ENCODE data around the gene CMIP. TPM values are rescaled to one million over a fixed set of nuclear protein-coding genes. Genes with fewer than 3 reads are reported as not detected.
A peak's percentile ranks its signal among the peaks of the same experiment; 100 is the strongest.

The CMIP gene
- polyA plus RNA-seq, 3 donors: 0.85 to 61.9 (median 0.93) TPM

GRCh38 chr16:81516478-81517149 is 72.0 kb downstream of the CMIP start:
- Mint-ChIP-seq H3K27ac (peak overlapping the region in 4 of 7 donors; percentile 50 to 65 (median 58)), H3K27me3 (ENCODE audit: low read depth in 3 of 3) (peaks cover 0 to 3% (median 2%) of the 10 kb centered on the region in 3 donors), H3K4me3 (no peak overlapping the region), H3K9me3 (peaks cover 0 to 2% (median 0%) of the 10 kb centered on the region in 7 donors), H3K36me3 (peaks cover 24 to 42% of the 10 kb centered on the region in 2 donors), H3K4me1 (peaks cover 68% of the 10 kb centered on the region)
- peaks cover 98% of the 10 kb centered on the region for H3K79me2 ChIP-seq (ENCODE audit: insufficient read depth, low read length)
- H4K20me1 ChIP-seq (ENCODE audit: insufficient read depth, low read length): peaks cover 99% of the 10 kb centered on the region
- H3K9me3 ChIP-seq (replicated peaks in 1 of 2; ENCODE audit: control insufficient read depth in 1 of 2, insufficient read depth in 1 of 2, low read length in 2 of 2): no peaks in the 10 kb centered on the region
- peak overlapping the region in 1 of 2 donors; percentile 53 for H3K27ac ChIP-seq (ENCODE audit: low read depth in 1 of 2, low read length in 2 of 2)
- H3K4me2 ChIP-seq (replicated peaks; ENCODE audit: extremely low read depth, low read length, poor library complexity, severe bottlenecking): no peak overlapping the region
- no peak for TF ChIP-seq CTCF (IDR thresholded peaks at IDR 0.05)
- H3K27me3 ChIP-seq (ENCODE audit: control insufficient read depth in 2 of 2, insufficient read depth in 2 of 2, low read length in 2 of 2): no peaks in the 10 kb centered on the region
- peaks cover 20 to 36% of the 10 kb centered on the region in 2 donors for H3K36me3 ChIP-seq (replicated peaks in 1 of 2; ENCODE audit: control insufficient read depth in 1 of 2, insufficient read depth in 2 of 2, low read length in 2 of 2)
- no peak overlapping the region for H3K9ac ChIP-seq (ENCODE audit: insufficient read depth, low read length, poor library complexity, severe bottlenecking)
- peaks cover 41 to 55% of the 10 kb centered on the region in 2 donors for H3K4me1 ChIP-seq (ENCODE audit: control insufficient read depth in 1 of 2, insufficient read depth in 2 of 2, low read length in 2 of 2)
- DNase-seq: no peak
- H3K4me3 ChIP-seq (replicated peaks in 1 of 3; ENCODE audit: low read depth in 2 of 3, low read length in 3 of 3): no peak overlapping the region
- intact Hi-C loops (cut with micrococcal nuclease): no loop called here
- 97% methylated on average over 13 of the region's 14 CpGs for WGBS (ENCODE audit: insufficient coverage)
- no peak overlapping the region for H2AFZ ChIP-seq (ENCODE audit: insufficient read depth, low read depth, low read length, poor library complexity, severe bottlenecking)

GRCh38 chr16:81517150-81517499 is 72.5 kb downstream of the CMIP start:
- TF ChIP-seq CTCF (IDR thresholded peaks at IDR 0.05): no peak
- no peak overlapping the region for H3K4me2 ChIP-seq (replicated peaks; ENCODE audit: extremely low read depth, low read length, poor library complexity, severe bottlenecking)
- DNase-seq: no peak

More at GRCh38 chr16:81517150-81517499, 72.5 kb downstream of the CMIP start:
- Histone ChIP-seq H3K27ac (ENCODE audit: low read depth in 1 of 2, low read length in 2 of 2) (no peak overlapping the region), H3K79me2 (ENCODE audit: insufficient read depth, low read length) (peaks cover 98% of the 10 kb centered on the region), H3K9ac (ENCODE audit: insufficient read depth, low read length, poor library complexity, severe bottlenecking) (no peak overlapping the region), H3K27me3 (ENCODE audit: control insufficient read depth in 2 of 2, insufficient read depth in 2 of 2, low read length in 2 of 2) (no peaks in the 10 kb centered on the region), H3K4me1 (ENCODE audit: control insufficient read depth in 1 of 2, insufficient read depth in 2 of 2, low read length in 2 of 2) (peaks cover 41 to 52% of the 10 kb centered on the region in 2 donors), H3K36me3 (replicated peaks in 1 of 2; ENCODE audit: control insufficient read depth in 1 of 2, insufficient read depth in 2 of 2, low read length in 2 of 2) (peaks cover 20 to 39% of the 10 kb centered on the region in 2 donors), H4K20me1 (ENCODE audit: insufficient read depth, low read length) (peaks cover 99% of the 10 kb centered on the region), H3K9me3 (replicated peaks in 1 of 2; ENCODE audit: control insufficient read depth in 1 of 2, insufficient read depth in 1 of 2, low read length in 2 of 2) (no peaks in the 10 kb centered on the region), H3K4me3 (replicated peaks in 1 of 3; ENCODE audit: low read depth in 2 of 3, low read length in 3 of 3) (no peak overlapping the region), H2AFZ (ENCODE audit: insufficient read depth, low read depth, low read length, poor library complexity, severe bottlenecking) (no peak overlapping the region)
- H3K27ac Mint-ChIP-seq: no peak overlapping the region
- intact Hi-C loops (cut with micrococcal nuclease): no loop called here
- WGBS (ENCODE audit: insufficient coverage): 100% methylated on average over 4 of the region's 4 CpGs
- peaks cover 24 to 47% of the 10 kb centered on the region in 2 donors for H3K36me3 Mint-ChIP-seq
- no peak overlapping the region for H3K4me3 Mint-ChIP-seq
- H3K9me3 Mint-ChIP-seq: peaks cover 0 to 2% (median 0%) of the 10 kb centered on the region in 7 donors
- H3K4me1 Mint-ChIP-seq: peaks cover 65% of the 10 kb centered on the region
- peaks cover 0 to 3% (median 2%) of the 10 kb centered on the region in 3 donors for H3K27me3 Mint-ChIP-seq (ENCODE audit: low read depth in 3 of 3)

All from CD14-positive monocyte (primary cell).